Nephron progenitor cell (in vitro differentiated cells): Measurements from ENCODE around the gene GABRD.
A peak's percentile ranks its signal among the peaks of the same experiment; 100 is the strongest.

ENCODE experiments used
- DNase-seq: peaks from one replicate; pipeline ENCODE4 v3.0.0; 2021
- H3K27ac Mint-ChIP-seq: 2 replicates; pipeline ENCODE4 v1.8.0; 2021; ENCODE audit warnings: mild to moderate bottlenecking, moderate library complexity, mixed read lengths
- H3K27me3 Mint-ChIP-seq: 2 replicates; pipeline ENCODE4 v1.8.0; 2021; ENCODE audit warnings: mild to moderate bottlenecking, low read depth, mixed read lengths; ENCODE audit not compliant: poor library complexity
- H3K36me3 Mint-ChIP-seq: 2 replicates; pipeline ENCODE4 v1.8.0; 2021; ENCODE audit warnings: low read depth, mixed read lengths
- H3K4me1 Mint-ChIP-seq: 2 replicates; pipeline ENCODE4 v1.8.0; 2021; ENCODE audit warnings: mixed read lengths
- H3K4me3 Mint-ChIP-seq: 2 replicates; pipeline ENCODE4 v1.8.0; 2021; ENCODE audit warnings: mild to moderate bottlenecking, moderate library complexity, mixed read lengths
- H3K9me3 Mint-ChIP-seq: 2 replicates; pipeline ENCODE4 v1.8.0; 2021; ENCODE audit warnings: mild to moderate bottlenecking, moderate library complexity, mixed read lengths
- CTCF ChIP-seq: fragments of 200-600 bp; sonication (generic); IDR thresholded peaks from 2 replicates; pipeline ENCODE4 v1.5.0; 2021; ENCODE audit warnings: antibody characterized with exemption

Gene GABRD

GRCh38 chr1:2070016-2070415 is 50.9 kb downstream of the GABRD start:
- peaks cover 2% of the 10 kb centered on the region for H3K27me3 Mint-ChIP-seq
- TF ChIP-seq CTCF = no peak

GRCh38 chr1:2070800-2071530 is 51.8 kb downstream of the GABRD start:
- Mint-ChIP-seq H3K4me1 (peaks cover 42% of the 10 kb centered on the region), H3K27me3 (peaks cover 2% of the 10 kb centered on the region), H3K4me3 (no peak overlapping the region), H3K36me3 (peaks cover 13% of the 10 kb centered on the region), H3K27ac (no peak overlapping the region), H3K9me3 (peaks cover 11% of the 10 kb centered on the region)
- DNase-seq = no peak
- no peak for TF ChIP-seq CTCF

More at GRCh38 chr1:2070016-2070415, 50.9 kb downstream of the GABRD start:
- Mint-ChIP-seq H3K9me3 (peaks cover 21% of the 10 kb centered on the region), H3K36me3 (peaks cover 21% of the 10 kb centered on the region), H3K27ac (no peak overlapping the region), H3K4me3 (no peak overlapping the region), H3K4me1 (peaks cover 34% of the 10 kb centered on the region)
- DNase-seq = no peak

DNA sequence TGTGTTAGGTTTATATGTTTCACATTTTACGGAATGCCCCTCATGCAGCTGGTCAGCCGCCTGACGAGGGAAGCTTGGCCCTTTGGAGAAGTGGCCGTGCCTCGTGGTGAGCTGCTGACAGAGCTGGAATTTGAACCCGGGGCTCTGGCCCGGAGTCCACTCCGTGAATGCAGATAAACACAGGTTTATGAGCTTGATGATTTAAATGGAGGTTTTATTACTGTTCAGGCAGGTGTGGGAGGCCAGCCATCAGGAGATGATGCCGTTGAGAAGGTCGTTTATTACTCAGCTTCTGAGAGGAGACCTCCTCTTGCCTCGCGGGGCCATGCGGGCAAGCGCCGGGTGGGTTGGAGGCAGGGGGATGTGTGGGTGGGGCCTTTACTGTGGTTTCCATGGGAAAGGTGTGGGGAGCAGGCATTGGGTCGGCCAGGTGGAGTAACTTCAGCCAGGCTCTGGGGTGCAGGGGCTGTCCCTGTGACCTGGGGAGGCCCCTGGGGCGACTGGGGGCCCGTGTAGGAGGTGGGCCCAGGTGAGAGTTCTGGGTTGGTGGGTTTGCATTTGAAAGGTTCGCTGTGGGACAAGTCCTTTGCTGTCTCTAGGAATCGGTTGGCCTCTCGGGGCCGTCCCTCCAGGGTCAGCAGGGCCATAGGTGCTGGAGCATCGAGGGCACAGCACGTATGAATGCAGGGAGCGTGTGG is 53.1 kb downstream of the GABRD start:
- Mint-ChIP-seq H3K27ac (peak overlapping the region; percentile 70), H3K36me3 (peaks cover 7% of the 10 kb centered on the region), H3K27me3 (peaks cover 2% of the 10 kb centered on the region), H3K4me1 (peaks cover 42% of the 10 kb centered on the region), H3K4me3 (no peak overlapping the region), H3K9me3 (peaks cover 6% of the 10 kb centered on the region)
- no peak for DNase-seq
- TF ChIP-seq CTCF = no peak

GRCh38 chr1:2072891-2073290 is 53.7 kb downstream of the GABRD start:
- peaks cover 46% of the 10 kb centered on the region for H3K4me1 Mint-ChIP-seq
- no peak for DNase-seq
- H3K4me3 Mint-ChIP-seq = no peak overlapping the region
- no peaks in the 10 kb centered on the region for H3K27me3 Mint-ChIP-seq
- no peak overlapping the region for H3K27ac Mint-ChIP-seq
- peaks cover 13% of the 10 kb centered on the region for H3K36me3 Mint-ChIP-seq
- no peak for TF ChIP-seq CTCF
- peaks cover 13% of the 10 kb centered on the region for H3K9me3 Mint-ChIP-seq

DNA sequence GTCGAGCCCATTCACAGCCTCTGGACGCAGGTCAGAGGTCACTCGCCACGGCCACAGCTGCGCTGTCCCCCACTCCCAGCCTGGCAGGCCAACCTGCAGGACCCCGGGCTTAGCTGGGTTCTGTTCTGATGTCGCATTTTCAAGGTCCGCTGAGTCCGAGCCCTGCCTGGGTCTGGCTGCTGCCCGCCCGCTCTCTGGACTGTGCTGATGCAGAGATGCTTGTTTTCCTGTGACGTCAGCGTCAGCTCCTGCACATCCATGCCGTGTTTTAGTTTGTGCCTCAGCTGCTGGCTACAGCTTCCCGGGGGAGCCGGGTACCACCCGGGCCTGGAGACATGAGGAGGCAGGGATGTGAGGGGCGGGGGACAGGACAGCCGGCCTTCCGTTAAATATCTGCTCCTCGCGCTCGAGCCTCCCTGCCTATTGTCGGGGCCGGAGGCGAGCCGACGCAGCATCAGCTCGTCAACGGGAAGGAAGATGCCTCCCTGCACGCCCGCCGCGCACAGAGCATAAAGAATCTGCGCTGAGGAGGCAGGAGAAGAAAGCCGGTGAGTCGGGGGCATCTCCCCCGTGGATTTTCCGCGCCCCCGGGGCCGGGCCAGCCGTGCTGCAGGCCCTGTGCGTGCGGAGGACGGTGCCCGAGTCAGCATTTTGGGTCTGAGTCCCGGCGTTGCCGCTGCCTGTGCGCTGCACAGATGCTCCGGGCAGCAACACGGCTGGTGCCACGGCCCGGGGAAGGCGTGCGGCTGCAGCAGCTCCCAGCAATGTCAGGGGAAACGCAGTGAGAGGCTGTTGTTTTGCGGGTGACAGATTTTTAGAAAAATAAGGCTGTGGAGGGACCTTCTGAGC is 54.5 kb downstream of the GABRD start:
- peak overlapping the region; percentile 48 for H3K4me3 Mint-ChIP-seq
- no peak for TF ChIP-seq CTCF
- peaks cover 47% of the 10 kb centered on the region for H3K4me1 Mint-ChIP-seq
- H3K27ac Mint-ChIP-seq = no peak overlapping the region
- peak; percentile 54 for DNase-seq
- H3K27me3 Mint-ChIP-seq = no peaks in the 10 kb centered on the region
- H3K36me3 Mint-ChIP-seq = peaks cover 20% of the 10 kb centered on the region
- peaks cover 20% of the 10 kb centered on the region for H3K9me3 Mint-ChIP-seq
